DMS153 (cell line): ENCODE measurements around the gene SKA3.
"Not testable (repeated sequence)": the region's sequence is repeated elsewhere in the genome, so short reads cannot be mapped to it uniquely, and the experiment has no call there.

ENCODE experiments used
- DNase-seq: peaks from one replicate; lab custom pipeline; 2025; lab: John Stamatoyannopoulos, UW

Gene SKA3

DNA sequence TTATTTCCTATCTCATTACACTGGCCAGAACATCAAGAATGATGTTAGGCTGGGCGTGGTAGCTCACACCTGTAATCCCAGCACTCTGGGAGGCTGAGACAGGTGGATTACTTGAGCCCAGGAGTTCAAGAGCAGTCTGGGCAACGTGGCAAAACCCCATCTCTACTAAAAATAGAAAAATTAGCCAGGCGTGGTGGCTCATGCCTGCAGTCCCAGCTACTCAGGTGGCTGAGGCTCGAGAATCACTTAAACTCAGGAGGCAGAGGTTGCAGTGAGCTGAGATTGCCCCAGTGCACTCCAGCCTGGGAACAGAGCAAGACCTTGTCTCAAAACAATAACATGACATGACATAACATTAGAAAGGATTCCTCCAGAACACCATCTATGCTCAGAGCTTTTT is 10.7 kb downstream of the SKA3 start:
- DNase-seq: not testable (repeated sequence)

DNA sequence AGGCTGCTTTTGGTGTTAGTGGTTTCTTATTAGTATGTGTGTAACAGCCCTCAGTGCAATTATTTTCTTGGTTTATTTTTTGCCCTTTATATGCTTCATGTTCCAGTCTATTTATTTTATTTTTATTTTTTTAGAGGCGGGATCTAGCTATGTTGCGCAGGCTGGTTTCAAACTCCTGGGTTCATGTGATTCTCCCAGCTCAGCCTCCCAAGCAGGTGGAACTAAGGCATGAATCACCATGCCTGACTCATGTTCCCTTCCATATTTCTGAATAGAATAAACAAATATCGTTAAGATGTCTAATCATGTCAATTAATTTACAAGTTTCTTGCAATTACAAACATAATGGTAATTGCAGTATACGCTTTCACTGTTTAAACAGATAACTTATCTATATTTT is 11.7 kb downstream of the SKA3 start:
- DNase-seq: no peak

DNA sequence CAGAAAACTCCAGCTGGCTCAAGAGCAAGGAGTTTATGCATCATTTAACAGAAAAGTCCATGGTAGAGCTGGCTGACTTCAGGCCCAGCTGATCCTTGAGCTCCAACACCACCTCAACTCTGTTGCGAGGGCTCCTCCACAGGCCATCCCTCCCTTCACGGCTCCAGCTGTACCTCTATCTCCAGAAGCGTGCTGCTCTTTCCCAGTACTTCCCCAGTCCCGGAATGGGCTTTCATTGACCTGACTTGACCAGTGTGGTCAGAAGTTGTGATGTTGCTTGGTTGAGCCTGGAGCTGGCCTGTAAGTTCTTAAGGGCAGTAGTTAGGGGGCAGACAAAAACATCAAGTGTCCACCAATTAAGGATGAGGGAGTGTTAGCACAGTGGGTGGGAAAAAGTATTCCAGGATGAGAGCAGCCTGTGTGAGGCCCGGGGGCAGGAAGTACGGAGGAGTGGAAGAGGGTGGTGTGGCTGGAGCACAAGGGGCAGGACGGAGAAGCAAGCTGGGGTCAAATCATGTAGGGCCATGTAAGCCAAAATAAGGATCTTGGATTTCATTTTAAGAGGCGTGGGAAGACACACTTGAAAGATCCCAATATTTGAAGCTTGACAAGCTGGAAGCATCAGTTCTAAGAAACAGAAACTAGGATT is 24.0 kb downstream of the SKA3 start:
- no peak for DNase-seq

DNA sequence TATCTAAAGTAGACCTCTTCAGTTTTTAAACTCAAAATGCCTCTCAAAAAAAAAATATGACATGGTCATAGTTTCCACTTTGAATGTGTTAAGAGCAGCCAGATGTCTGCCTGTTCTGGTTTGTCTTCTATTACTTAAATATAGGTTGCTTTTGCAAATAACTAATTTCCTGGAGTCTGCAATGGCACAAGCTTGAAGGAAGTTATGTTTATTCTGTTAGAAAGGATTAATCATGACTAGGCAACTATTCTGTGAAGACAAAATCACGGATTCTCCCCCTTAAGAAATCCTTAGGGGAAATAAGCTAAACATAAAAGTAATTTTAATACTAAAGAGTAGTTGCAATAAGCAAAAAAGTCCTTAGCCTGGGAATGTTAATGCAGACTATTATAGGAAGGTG is 26.3 kb downstream of the SKA3 start:
- no peak for DNase-seq

DNA sequence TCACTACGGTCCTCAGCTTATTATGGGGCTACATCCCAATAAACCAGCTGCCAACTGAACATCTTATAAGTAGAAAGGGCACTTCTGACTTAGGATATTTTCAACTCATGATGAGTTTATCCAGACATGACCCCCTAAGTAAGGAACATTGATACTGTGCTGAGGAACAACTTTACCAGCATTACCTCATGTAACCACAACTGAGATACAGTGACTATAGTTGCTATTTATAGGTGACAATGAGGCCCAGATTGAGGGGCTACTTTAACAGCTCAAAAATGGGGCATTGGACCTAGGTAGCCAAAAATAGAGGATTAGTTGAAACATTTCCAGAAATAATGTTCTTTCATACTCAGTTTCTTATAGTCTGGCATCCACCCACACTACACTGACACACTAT is 26.8 kb downstream of the SKA3 start:
- no peak for DNase-seq

DNA sequence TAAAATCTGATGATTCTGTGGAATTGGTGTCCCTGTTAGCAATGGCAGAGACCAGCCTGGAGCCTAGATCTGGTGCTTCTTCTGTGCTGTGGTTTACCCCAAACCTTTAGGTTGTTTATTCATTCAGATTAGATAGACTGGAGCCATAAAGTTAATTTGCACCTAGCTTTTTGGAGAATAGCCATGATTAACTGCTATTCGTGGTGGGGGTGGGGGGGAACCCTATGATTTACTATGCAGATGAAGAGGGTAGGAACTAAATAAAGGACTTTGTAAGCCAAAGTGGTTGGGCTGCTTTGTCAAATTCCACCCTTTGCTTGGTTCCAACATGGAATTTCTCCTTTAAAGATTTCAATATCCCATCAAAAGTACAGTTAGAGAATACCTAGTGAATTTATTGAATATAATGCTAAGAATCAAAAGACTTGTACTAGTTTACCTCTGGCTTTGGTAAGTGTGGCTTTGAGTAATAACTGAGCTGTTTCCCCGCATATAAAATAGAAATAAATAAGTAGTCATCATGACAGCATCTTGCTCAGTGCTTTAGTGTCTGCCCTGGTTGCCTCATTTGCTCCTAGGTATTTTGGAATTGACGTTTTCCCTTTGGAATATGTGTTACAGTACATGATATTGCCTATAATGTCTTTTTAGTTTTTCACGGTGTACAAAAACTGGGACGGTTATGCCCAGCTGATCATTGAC is 27.6 kb downstream of the SKA3 start:
- DNase-seq: no peak

DNA sequence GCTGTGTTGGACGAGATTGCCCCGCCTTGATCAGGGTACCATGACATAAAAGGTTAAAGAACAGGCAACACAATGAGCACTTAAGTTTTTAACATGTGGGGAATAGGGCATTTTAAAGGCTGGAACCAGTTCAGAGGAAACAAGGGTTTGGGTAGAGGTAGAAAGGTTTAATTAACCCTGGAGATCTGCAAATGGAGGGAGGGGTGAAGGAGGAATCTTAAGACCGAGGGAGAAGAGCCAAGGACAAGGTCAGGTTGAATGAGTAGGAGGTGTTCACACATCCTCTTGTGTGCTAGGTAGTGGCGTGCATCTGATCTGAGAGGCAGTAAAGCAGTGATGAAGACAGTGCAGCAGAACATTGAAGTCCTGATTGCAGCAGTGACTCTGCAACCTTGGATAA is 28.5 kb downstream of the SKA3 start:
- no peak for DNase-seq

DNA sequence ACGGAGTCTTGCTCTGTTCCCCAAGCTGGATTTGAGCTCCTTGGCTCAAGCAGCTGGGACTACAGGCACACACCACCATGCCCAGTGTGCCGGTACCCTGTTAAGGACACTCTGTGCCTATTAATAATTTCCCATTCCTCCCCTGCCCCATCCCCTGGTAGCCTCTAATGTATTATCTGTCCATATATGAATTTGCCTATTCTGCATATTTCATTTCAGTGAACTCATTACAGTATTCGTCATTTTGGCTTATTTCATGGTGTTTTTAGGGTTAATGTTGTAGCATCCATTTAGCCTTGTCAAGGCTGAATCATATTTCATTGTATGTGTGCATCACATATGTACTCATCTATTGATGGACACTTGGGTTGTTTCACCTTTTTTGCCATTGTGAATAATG is 33.6 kb downstream of the SKA3 start:
- DNase-seq: no peak

DNA sequence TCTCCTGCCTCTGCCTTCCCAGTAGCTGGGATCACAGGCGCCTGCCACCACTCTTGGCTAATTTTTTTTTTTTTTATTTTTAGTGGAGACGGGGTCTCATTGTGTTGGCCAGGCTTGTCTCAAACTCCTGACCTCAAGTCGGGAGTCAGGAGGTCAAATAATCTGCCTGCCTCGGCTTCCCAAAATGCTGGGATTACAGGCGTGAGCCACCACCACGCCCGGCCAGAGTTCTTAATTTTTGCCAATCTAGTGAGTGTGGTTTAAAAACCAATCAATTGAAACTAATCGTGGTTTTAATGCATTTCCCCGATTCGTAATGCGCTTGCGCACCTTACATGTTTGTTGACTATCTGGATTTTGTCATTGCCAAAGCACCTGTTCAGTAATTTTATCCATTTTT is 37.0 kb downstream of the SKA3 start:
- no peak for DNase-seq

DNA sequence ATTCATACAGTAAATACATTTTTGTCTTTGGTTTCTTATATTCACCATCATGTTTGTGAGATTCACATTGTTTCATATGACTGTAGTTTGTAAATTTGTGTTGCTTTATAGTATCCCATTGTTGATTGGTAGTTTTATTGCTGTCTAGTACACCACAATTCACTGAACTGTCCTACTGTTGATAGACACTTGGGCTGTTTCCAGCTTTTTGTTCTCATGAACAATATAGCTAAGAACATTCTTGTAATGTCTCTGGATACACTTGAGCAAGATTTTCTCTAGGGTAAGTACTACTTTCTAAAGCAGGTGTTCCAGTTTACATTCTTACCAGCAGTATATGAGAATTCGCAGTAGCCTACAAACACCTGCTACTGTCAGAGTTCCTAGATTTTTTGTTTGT is 37.8 kb downstream of the SKA3 start:
- no peak for DNase-seq

DNA sequence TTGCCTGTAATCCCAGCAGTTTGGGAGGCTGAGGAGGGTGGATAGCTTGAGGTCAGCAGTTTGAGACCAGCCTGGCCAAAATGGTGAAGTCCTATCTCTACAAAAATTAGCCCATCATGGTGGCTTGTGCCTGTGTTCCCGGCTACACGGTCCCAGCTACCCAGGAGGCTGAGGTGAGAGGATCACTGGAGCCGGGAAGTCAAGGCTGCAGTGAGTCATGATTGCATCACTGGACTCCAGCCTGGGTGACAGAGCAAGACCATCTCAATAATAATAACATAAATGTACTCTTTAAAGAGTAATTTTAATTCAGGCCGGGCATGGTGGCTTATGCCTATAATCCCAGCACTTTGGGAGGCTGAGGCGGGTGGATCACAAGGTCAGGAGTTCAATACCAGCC is 38.7 kb downstream of the SKA3 start:
- no peak for DNase-seq

DNA sequence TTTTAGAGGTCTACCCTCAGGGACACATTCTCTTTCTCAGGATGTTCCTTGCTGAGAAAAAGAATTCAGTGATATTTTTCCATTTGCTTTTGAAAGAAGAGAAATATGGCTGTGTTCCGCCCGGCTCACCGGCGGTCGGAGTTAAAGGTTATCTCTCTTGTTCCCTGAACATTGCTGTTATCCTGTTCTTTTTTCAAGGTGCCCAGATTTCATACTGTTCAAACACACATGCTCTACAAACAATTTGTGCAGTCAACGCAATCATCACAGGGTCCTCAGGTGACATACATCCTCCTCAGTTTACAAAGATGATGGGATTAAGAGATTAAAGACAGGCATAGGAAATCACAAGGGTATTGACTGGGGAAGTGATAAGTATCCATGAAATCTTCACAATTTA is 40.5 kb downstream of the SKA3 start:
- not testable (repeated sequence) for DNase-seq

DNA sequence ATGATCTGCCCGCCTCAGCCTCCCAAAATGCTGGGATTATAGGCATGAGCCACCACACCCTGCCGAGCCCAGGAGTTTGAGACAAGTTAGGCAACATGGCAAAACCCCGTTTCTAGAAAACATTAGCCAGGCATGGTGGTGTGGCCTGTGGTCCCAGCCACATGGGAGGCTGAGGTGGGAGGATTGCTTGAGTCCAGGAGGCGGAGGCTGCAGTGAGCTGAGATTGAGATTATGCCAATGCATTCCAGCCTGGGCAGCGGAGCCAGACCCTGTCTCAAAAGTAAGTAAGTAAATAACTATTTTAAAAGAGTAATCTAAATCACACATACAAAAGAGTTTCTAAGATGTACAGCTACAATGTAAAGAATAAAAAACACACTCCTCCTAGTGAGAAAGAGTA is 41.9 kb downstream of the SKA3 start:
- no peak for DNase-seq

DNA sequence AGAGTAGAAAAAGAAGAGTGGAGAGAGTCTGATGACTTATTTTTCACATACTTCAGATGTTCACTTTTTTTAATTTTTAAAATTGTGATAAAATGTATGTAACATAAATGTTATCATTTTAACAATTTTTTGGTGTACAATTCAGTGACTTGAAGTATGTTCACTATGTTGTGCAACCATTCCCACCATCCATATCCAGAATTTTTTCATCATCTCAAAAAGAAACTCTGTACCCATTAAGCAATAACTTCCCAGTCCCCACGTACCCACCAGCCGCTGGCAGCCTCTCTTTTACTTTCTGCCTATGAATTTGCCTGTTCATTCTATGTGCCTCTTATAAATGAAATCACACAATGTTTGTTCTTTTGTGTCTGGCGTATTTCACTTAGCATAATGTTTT is 43.3 kb downstream of the SKA3 start:
- no peak for DNase-seq

DNA sequence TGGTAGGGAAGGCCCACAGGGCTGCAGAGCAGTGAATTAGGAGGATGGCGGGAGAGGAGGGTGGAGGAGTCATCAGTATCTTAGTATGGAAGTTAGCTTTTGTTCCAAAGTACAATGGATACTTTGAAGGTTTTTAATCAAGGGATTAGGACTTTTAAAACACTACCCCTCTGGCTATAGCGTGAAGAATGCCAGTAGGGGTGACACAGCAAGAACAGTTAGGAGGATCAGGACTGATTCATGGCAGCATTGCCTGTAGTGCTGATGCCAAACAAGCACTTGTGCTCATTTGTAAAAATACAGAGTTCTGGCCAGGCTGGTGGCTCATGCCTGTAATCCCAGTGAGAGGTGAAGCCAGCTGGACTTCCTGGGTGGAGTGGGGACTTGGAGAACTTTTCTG is 46.2 kb downstream of the SKA3 start:
- DNase-seq: no peak

DNA sequence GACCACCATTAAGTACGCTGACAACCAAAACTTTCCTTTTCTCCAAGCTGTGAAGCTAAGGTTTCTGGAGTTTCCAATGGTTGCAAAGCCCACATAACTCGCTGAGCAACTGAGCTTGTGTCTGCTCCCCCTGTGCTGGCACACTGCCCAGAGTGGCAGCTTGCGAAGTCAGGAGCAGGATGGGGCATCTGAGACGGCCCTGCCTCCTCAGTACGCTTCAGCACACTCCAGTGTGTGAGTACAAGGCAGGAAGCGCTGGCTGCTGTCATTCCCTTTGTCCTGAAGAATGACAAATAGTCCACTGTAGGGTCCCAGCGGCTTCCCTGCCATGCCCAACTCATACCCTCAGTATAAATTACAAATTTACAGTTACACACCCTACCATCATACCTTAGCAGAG is 51.5 kb downstream of the SKA3 start:
- DNase-seq: peak; percentile 81

DNA sequence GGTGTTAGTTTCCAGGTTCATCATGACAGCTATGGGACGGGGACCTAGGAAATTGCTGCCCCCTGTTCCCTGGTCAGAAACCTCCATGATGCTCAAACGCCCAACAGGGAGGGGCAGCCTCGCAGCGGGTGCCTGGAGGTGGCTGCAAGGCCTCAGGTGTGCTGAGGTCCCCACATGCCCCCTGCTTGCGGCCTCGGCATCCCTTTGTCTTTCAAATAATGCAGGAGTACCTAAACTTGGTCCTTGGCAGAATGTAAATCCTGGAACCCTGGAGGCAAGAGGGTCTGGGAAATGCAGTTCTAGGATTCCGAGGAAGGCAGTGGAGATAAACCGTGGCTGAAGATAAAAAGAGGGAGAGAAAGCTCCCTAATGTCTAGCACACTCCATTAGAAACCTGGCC is 52.4 kb downstream of the SKA3 start:
- DNase-seq: no peak

DNA sequence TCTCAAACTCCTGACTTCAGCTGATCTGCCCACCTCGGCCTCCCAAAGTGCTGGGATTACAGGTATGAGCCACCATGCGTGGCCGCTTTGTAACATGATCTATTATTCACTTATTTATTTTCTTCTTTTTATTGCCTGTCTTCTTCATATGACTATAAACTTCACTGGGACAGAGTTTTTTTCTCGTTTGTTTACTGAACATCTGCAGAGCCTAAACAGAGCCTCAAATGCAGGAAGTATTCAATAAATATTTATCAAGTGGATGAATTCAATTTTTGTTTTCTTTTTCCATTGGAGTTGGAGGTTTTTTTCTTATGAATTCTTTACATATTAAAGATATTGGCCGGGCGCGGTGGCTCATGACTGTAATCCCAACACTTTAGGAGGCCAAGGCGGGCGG is 54.7 kb downstream of the SKA3 start:
- no peak for DNase-seq

DNA sequence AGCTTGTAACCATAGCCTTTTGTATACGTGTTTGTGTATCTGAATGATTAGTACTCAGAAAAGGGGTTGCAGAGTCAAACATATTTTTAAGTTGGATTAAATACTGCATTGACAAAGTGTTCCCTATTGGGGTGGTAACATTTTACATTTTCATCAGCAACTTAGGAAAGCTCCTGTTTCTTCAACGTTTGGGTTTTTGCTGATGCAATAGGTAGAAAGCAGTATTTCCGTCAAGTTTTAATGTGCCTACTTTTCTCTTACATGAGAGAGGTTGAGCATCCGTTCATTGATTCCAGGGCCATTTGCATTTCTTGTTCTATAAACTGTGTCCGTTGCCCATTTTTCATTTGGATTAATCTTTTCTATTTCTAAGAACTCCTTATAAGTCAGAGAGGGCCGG is 56.2 kb downstream of the SKA3 start:
- DNase-seq: no peak

DNA sequence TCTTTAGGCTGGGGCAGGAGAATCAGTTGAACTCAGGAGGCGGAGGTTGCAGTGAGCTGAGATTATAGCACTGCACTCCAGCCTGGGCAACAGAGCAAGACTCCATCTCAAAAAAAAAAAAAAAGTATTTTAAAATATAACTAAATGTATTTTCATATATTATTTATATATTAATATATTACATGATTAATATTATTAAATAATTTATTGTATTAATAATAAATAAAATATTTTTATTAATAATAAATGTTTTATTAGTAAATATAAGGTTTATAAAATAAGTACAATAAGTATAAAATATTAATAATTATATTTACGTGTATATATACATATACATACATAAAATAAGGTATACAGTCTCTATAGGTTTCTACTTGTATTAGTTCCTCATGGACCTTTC is 56.8 kb downstream of the SKA3 start:
- DNase-seq: no peak

DNA sequence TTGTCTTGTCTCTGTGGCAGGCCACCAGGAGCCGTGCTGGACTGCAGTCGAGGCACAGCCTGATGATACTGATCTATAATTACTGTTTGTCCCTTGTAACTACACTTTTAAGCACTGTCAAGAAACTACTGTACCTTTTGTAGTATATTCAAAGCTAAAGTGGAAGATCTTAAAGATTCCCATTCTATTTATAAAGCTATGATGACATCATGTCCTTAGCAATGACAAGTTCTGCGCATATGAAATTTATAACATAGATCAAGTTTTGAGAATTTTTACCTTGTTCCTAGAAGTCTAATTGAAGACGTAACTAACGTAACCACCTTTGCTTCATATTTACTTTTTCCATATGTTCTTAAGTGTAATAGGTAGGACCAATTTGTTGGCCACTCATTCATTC is 58.2 kb downstream of the SKA3 start:
- DNase-seq: no peak

DNA sequence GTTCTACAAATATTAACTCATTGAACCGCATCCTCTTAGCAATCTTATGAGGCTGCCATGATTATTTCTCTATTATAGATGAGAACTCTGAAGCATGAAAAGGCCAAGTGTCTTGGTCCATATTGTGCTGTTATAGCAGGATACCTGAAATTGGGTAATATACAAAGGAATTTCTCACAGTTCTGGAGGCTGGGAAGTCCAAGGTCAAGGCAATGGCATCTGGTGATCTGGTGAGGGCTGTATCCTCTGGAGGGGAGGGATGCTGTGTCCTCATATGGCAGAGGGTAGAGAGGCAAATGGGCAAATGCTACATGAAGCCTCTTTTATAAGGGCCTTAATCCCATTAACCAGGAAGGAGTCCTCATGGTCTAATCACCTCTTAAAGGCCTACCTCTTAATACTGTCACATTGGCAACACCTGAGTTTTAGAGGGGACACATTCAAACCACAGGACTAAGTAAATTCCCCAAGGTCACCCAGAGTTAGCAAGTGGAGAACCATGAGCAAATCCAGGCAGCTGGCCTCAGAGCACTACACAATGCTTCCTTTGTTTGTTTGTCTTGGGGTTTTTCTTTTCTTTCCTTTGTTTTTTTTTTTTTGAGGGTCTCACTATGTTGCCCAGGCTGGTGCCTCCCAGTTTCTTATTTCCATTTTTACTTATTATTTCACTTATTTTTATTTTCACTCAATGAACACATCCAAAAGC is 59.1 kb downstream of the SKA3 start:
- DNase-seq: no peak

DNA sequence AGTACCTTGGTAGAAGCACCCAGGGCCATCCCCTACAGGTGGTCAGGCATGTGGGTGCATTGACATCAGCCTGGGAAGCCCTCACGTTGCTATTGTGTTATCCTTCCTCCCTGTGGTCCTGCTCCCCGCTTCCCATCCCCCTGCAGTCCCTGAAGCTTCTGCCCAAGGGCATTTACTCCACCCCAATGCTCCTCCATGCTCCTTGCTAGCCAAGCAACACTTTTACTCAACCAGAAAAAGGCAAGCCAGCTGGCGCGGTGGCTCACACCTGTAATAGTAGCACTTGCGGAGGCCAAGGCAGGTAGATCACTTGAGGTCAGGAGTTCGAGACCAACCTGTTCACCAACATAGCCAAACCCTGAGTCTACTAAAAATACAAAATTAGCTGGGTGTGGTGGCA is 60.2 kb downstream of the SKA3 start:
- no peak for DNase-seq

DNA sequence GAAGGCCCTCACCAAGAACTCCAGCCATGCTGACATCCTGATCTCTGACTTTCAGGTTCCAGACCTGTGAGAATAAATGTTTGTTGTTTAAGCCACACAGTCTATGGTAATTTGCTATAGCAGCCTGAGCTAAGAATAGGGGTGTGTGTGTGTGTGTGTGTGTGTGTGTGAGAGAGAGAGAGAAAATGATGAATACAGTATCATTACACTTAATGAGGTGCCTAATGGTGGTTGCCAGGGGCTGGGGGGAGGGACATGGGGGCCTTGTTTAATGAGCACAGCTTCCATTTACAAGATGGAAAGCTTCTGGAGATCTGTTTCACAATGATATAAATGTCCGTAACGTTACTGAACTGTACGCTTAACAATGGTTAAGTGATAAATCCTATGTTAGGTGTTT is 61.1 kb downstream of the SKA3 start:
- no peak for DNase-seq
